Muscle of leg (tissue), 11 donors: ENCODE results near the gene ATP2B2. TPM values are rescaled to one million over a fixed set of nuclear protein-coding genes. Genes with fewer than 3 reads are reported as not detected.
A peak's percentile ranks its signal among the peaks of the same experiment; 100 is the strongest.

ENCODE experiments used
- DNase-seq: peaks from one replicate; pipeline ENCODE4 v3.0.0; 2013
- H3K27ac ChIP-seq: one replicate; pipeline ENCODE4 v1.5.1; 2013; ENCODE audit warnings: mild to moderate bottlenecking, low read length, control low read depth
- H3K27me3 ChIP-seq: one replicate; pipeline ENCODE4 v1.6.1; 2013; ENCODE audit warnings: low read length; ENCODE audit not compliant: control insufficient read depth, insufficient read depth
- H3K36me3 ChIP-seq: one replicate; pipeline ENCODE4 v1.6.1; 2013; ENCODE audit warnings: low read length; ENCODE audit not compliant: control insufficient read depth, insufficient read depth
- H3K4me1 ChIP-seq: one replicate; pipeline ENCODE4 v1.6.1; 2013; ENCODE audit warnings: low read length; ENCODE audit not compliant: control insufficient read depth, insufficient read depth
- H3K4me3 ChIP-seq: one replicate; pipeline ENCODE4 v1.5.1; 2013; ENCODE audit warnings: low read length, control low read depth
- H3K9me3 ChIP-seq: replicated peaks from 2 replicates; pipeline ENCODE4 v1.6.1; 2013; ENCODE audit warnings: low read depth, low read length; ENCODE audit not compliant: control insufficient read depth
- WGBS: methylation state at CpG from one replicate; pipeline ENCODE4 v1.1.5; 2013; ENCODE audit warnings: missing lambda C conversion rate; ENCODE audit not compliant: insufficient coverage; 5-methylcytosine and 5-hydroxymethylcytosine counted together
- polyA plus RNA-seq, 8 donors: library from polyadenylated mRNA; unstranded; fragments of 120-200 nt; gene quantifications; one replicate each; pipeline versions ENCODE4 v1.2.1 to v1.2.3, GENCODE V29; 2013; ENCODE audit warnings: inconsistent platforms in 1 of 8, low replicate concordance in 1 of 8; ENCODE audit not compliant: insufficient read length in 8 of 8, insufficient read depth in 1 of 8
- total RNA-seq: library from RNA; stranded (reverse); fragments of 120-200 nt; gene quantifications from one replicate; pipeline ENCODE4 v1.2.4, GENCODE V29; 2013

The ATP2B2 gene
- total and polyA plus RNA-seq, 9 donors, result 0.39 to 6.9 (median 3.6) TPM

DNA sequence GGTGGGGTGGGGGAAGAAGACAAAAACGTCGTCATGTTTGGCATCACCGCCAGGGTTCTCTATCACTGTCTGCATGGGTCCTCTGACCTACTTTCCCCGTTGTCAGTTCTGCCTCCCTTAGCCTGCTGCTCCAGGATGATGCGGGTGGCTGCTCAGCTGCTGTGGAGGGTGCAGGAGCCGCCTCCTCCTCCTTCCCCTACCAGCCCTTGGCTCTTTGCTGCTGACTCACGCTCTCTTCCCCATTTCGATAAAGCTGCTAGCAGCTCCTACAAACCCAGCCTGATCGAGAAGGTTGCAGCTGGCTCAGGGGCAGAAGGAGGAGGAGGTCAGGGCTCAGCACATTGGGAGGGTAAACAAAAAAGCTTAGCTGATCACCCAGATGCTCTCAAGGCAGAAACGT is 135.0 kb downstream of the ATP2B2 start:
- H3K27ac ChIP-seq, result no peak overlapping the region
- H3K36me3 ChIP-seq, result no peaks in the 10 kb centered on the region
- no peak overlapping the region for H3K4me3 ChIP-seq
- H3K4me1 ChIP-seq, result peaks cover 8% of the 10 kb centered on the region
- 53% methylated on average over 7 of the region's 10 CpGs for WGBS
- no peaks in the 10 kb centered on the region for H3K27me3 ChIP-seq
- H3K9me3 ChIP-seq, result no peaks in the 10 kb centered on the region
- no peak for DNase-seq

DNA sequence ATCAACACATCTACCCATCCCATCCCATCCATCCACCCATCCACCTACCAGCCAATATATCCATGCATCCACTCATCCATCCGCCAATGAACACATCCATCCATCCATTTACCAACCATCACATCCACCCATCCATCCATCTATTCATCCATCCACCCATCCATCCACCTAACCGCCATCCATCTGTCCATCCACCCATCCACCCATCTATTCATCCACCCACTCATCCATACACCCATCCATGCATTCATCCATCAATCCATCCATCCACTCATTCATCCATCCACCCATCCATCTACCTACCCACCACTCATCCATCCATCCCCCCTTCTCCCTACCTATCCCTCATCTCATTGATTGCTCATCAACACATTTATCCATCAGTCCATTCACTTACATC is 136.9 kb downstream of the ATP2B2 start:
- 100% methylated on average over 2 of the region's 2 CpGs for WGBS
- Histone ChIP-seq H3K9me3 (no peaks in the 10 kb centered on the region), H3K4me1 (no peaks in the 10 kb centered on the region), H3K27me3 (peaks cover 2% of the 10 kb centered on the region), H3K27ac (no peak overlapping the region), H3K4me3 (no peak overlapping the region), H3K36me3 (no peaks in the 10 kb centered on the region)
- no peak for DNase-seq

DNA sequence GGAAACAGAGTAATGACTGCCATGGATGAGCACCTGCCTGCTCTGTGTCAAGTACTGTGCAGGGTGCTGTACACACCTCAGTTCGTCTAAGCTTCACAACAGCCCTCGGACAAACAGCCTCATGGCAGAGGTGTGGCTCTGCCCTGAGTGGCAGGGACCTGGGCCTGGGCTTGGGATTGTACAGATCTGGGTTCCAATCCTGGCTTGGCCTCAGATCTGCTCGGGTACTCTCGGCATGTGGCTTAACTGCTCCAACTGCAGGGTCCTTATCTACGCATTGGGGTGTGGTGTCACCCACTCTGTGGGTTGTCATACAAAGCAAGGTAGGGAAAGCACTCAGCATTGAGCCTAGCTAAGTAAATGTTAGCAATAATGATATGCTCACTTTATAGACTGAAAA is 137.9 kb downstream of the ATP2B2 start:
- 89% methylated on average over 4 of the region's 5 CpGs for WGBS
- Histone ChIP-seq H3K4me1 (no peaks in the 10 kb centered on the region), H3K27ac (no peak overlapping the region), H3K4me3 (no peak overlapping the region), H3K36me3 (no peaks in the 10 kb centered on the region), H3K9me3 (peaks cover 3% of the 10 kb centered on the region), H3K27me3 (peaks cover 2% of the 10 kb centered on the region)
- DNase-seq, result no peak

DNA sequence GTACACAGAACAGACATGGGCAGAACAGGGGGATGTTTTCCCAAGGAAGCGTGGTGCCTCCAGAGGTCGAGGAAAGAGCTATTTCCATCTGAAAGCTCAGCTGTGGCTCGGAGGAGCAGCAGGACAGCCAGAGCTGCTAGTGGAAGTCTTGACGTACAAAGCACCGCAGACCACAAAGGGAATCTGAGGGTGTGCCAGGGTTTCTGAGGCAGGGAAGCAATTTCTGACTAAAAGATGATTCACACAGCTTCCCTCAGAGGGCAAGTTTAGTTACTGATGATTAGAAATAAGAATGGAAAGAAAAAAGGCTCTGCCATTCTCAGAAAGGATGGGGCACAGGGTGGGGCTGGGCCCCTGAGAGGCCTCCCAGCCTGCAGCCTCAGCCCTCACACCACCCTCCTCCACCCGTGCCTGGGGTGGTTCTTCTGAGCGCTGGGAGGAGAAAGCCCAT is 138.7 kb downstream of the ATP2B2 start:
- H3K27ac ChIP-seq, result no peak overlapping the region
- 18% methylated on average over 5 of the region's 7 CpGs for WGBS
- H3K4me3 ChIP-seq, result no peak overlapping the region
- H3K36me3 ChIP-seq, result no peaks in the 10 kb centered on the region
- H3K4me1 ChIP-seq, result no peaks in the 10 kb centered on the region
- H3K27me3 ChIP-seq, result peaks cover 2% of the 10 kb centered on the region
- DNase-seq, result peak; percentile 20
- peaks cover 3% of the 10 kb centered on the region for H3K9me3 ChIP-seq

DNA sequence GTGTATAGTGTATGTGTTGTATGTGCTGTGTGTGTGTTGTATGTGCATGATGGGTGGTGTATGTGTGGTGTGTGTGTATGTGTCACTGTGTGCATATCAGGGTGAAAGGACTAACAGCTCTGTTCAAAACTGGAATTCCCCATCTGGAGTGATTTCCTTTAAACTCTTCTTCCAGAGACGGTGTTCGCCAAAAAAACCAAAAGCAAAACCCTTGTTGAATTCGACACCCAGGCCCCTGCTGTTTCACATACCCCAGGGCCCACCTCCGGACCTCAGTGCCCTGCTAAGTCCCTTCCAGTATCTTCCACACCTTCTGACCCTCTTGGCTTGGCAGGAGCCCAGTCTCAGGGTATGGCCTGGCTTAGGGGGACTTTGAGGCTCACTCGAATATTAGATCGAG is 139.6 kb downstream of the ATP2B2 start:
- DNase-seq, result no peak

DNA sequence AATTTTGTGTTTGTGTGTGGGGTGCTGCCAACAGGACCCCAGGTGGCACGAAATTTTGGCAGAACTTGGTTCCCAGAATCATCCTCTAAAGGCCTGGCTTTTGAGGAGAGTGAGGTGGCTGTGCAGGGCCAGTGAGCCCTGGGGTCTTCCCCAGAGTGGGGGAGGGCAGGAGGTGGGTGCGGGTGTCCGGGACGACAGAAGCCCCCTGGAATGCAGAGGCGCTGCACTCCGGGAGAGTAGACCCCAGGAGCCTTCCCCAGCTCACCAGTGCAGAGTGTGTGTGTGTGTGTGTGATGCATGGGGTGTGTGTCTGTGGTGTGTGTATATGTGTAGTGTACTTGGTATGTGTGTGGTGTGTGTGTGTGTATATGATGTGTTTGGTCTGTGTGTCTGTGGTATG is 140.1 kb downstream of the ATP2B2 start:
- WGBS, result 69% methylated on average over 6 of the region's 6 CpGs
- DNase-seq, result no peak
- Histone ChIP-seq H3K36me3 (no peaks in the 10 kb centered on the region), H3K4me3 (no peak overlapping the region), H3K27me3 (peaks cover 4% of the 10 kb centered on the region), H3K4me1 (no peaks in the 10 kb centered on the region), H3K27ac (no peak overlapping the region), H3K9me3 (peaks cover 3% of the 10 kb centered on the region)

More for the DNA sequence above, 139.6 kb downstream of the ATP2B2 start:
- Histone ChIP-seq H3K27ac (no peak overlapping the region), H3K4me1 (no peaks in the 10 kb centered on the region), H3K36me3 (no peaks in the 10 kb centered on the region), H3K9me3 (peaks cover 3% of the 10 kb centered on the region), H3K4me3 (no peak overlapping the region), H3K27me3 (peaks cover 2% of the 10 kb centered on the region)
- 28% methylated on average over 4 of the region's 6 CpGs for WGBS

DNA sequence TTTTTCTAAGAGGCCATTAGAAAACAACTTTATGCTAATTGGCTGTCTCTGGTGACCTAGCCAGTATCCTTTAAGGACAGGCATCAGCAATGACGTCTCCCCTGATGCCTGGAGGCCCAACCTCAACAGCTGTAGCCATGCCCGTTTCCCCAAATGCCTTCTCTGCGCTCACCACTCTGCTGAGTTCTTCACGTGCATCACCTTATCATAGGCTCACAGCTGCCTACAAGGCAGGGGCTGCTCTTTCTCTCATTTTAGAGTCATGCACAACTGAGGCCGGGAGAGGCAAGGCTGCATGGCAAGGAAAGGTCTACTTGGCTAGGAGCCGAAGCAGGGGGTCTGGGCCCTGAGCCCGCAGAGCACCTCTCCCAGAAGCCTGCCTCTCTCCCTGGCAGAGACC is 140.6 kb downstream of the ATP2B2 start:
- Histone ChIP-seq H3K27me3 (peaks cover 4% of the 10 kb centered on the region), H3K9me3 (peaks cover 3% of the 10 kb centered on the region), H3K4me1 (no peaks in the 10 kb centered on the region), H3K27ac (no peak overlapping the region), H3K4me3 (no peak overlapping the region), H3K36me3 (no peaks in the 10 kb centered on the region)
- WGBS, result 73% methylated on average over 5 of the region's 7 CpGs
- DNase-seq, result no peak

DNA sequence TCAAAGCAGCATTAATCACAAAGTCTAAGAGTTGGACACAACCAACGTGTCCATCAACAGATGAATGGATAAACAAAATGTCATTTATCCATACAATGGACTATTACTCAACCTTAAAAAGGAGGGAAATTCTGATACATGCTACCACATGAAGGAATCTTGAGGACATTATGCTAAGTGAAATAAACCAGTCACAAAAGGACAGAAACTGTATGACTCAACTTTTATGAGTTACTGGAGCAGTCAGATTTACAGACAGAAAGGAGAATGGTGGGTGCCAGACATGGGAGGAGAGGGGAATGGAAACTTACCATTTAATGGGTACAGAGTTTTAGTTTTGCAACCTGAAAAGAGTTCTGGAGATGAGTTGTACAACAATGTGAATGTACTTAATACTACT is 141.5 kb downstream of the ATP2B2 start:
- H3K36me3 ChIP-seq, result no peaks in the 10 kb centered on the region
- H3K4me1 ChIP-seq, result no peaks in the 10 kb centered on the region
- peaks cover 4% of the 10 kb centered on the region for H3K27me3 ChIP-seq
- no peak overlapping the region for H3K27ac ChIP-seq
- H3K9me3 ChIP-seq, result peaks cover 3% of the 10 kb centered on the region
- no peak overlapping the region for H3K4me3 ChIP-seq
- no CpG with 5 or more reads among the region's 1 CpG for WGBS
- no peak for DNase-seq

DNA sequence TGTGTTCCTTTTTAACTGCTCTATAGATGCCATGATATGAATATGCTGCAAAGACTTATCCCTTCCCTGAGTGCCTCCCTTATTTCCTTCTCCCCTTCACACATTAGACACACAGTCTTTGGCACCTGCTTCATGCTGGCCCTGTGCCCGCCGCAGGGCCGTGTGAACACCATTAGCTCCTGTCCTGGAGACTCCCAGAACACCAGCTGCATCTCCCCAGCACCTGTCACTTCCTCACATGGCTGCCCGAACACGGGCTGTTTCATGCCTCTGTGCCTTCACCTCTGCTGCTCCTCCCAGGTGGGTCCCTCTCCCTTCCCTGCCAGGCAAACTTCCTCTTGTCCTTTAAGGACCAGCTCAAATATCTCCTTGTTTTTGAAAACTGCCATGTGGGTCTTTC is 144.0 kb downstream of the ATP2B2 start:
- H3K4me3 ChIP-seq, result no peak overlapping the region
- H3K36me3 ChIP-seq, result no peaks in the 10 kb centered on the region
- no peak overlapping the region for H3K27ac ChIP-seq
- peaks cover 3% of the 10 kb centered on the region for H3K4me1 ChIP-seq
- peaks cover 3% of the 10 kb centered on the region for H3K9me3 ChIP-seq
- DNase-seq, result peak; percentile 51
- 54% methylated on average over 5 of the region's 5 CpGs for WGBS
- H3K27me3 ChIP-seq, result peaks cover 4% of the 10 kb centered on the region

DNA sequence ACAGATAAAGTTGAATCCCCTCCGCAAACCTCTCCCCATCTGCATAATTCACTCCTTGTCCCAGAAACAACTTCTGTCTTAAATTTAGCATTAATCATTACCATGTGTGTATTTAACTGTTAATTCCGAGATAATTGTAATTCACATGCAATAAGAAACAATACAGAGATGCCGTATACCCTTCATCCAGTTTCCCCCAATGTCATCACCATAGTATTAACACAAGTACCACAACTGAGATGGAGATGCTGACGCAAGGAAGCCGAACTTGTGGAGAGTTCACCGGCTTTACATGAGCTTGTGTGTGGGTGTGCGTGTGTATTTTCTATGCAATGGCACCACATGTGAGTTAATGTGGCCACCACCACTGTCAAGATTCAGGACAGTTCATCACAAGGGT is 144.9 kb downstream of the ATP2B2 start:
- Histone ChIP-seq H3K27me3 (peaks cover 4% of the 10 kb centered on the region), H3K4me1 (peaks cover 3% of the 10 kb centered on the region), H3K27ac (no peak overlapping the region), H3K9me3 (peaks cover 3% of the 10 kb centered on the region), H3K36me3 (no peaks in the 10 kb centered on the region), H3K4me3 (no peak overlapping the region)
- no peak for DNase-seq
- WGBS, result no CpG with 5 or more reads among the region's 7 CpGs

DNA sequence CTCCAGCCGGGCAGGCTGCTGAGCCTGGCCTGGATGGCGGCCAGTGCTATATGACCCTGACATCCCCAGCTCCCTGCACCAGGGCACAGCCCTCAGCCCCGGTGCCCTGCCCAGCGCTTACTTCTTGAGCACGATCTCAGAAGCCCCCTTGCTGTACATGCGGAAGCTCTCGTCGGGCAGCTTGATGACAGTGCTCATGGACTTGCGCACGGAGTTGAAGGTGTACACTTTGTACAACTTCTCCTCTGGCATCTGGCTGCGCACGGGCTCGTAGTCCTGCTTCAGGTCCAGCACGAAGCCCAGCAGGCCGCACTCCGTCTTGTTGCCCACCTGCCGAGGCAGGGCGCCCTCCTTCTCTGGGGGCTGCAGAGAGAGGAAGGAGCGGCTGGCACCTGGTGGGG is 145.6 kb downstream of the ATP2B2 start:
- H3K4me1 ChIP-seq, result peaks cover 3% of the 10 kb centered on the region
- no peak overlapping the region for H3K4me3 ChIP-seq
- DNase-seq, result no peak
- H3K27me3 ChIP-seq, result peaks cover 2% of the 10 kb centered on the region
- H3K9me3 ChIP-seq, result peaks cover 3% of the 10 kb centered on the region
- WGBS, result 90% methylated on average over 18 of the region's 19 CpGs
- no peaks in the 10 kb centered on the region for H3K36me3 ChIP-seq
- no peak overlapping the region for H3K27ac ChIP-seq
